Osteoblast (primary cell): ENCODE data around the gene TLE4. TPM values are rescaled to one million over a fixed set of nuclear protein-coding genes. Genes with fewer than 3 reads are reported as not detected.
"Not testable (repeated sequence)": the region's sequence is repeated elsewhere in the genome, so short reads cannot be mapped to it uniquely, and the experiment has no call there.

Experiments used
- DNase-seq: peaks from one replicate; pipeline ENCODE4 v3.0.0; 2011; ENCODE audit warnings: low spot score, mixed read lengths; ENCODE audit not compliant: insufficient read length; ENCODE audit errors: missing footprints
- H2AFZ ChIP-seq: 2 replicates; pipeline ENCODE4 v1.6.0; 2011; ENCODE audit warnings: mild to moderate bottlenecking, low read length
- H3K27ac ChIP-seq: 2 replicates; pipeline ENCODE4 v1.5.1; 2011; ENCODE audit warnings: mild to moderate bottlenecking, low read depth, low read length, moderate library complexity
- H3K27me3 ChIP-seq: 2 replicates; pipeline ENCODE4 v1.6.0; 2012; ENCODE audit warnings: mild to moderate bottlenecking, control low read depth, inconsistent platforms, low read length, moderate library complexity; ENCODE audit not compliant: insufficient read depth
- H3K36me3 ChIP-seq: 2 replicates; pipeline ENCODE4 v1.5.1; 2011; ENCODE audit warnings: mild to moderate bottlenecking, low read length, control low read depth, moderate library complexity; ENCODE audit not compliant: insufficient read depth
- H3K4me1 ChIP-seq: 2 replicates; pipeline ENCODE4 v1.5.1; 2011; ENCODE audit warnings: mild to moderate bottlenecking, low read length, control low read depth, moderate library complexity; ENCODE audit not compliant: insufficient read depth
- H3K4me2 ChIP-seq: 2 replicates; pipeline ENCODE4 v1.6.0; 2011; ENCODE audit warnings: mild to moderate bottlenecking, low read length; ENCODE audit not compliant: insufficient read depth
- H3K4me3 ChIP-seq: fragments of 200-600 bp; sonication (generic); 3 replicates; pipeline ENCODE4 v1.5.1; 2012; ENCODE audit warnings: mild to moderate bottlenecking, low read length, inconsistent platforms; ENCODE audit not compliant: insufficient read depth
- H3K79me2 ChIP-seq: 2 replicates; pipeline ENCODE4 v1.6.0; 2012; ENCODE audit warnings: mild to moderate bottlenecking, low read length, control low read depth, inconsistent platforms; ENCODE audit not compliant: insufficient read depth
- H3K9me3 ChIP-seq: 2 replicates; pipeline ENCODE4 v1.5.1; 2011; ENCODE audit warnings: low read depth, low read length, control low read depth
- H4K20me1 ChIP-seq: 2 replicates; pipeline ENCODE4 v1.6.0; 2012; ENCODE audit warnings: mild to moderate bottlenecking, low read length, control low read depth; ENCODE audit not compliant: insufficient read depth
- total RNA-seq: library from RNA; depleted of rRNA; stranded (reverse); fragments of >200 nt; gene quantifications from 2 replicates; pipeline ENCODE4 v1.2.3, GENCODE V29; 2012
- TF ChIP-seq, protein P1 (sequence below): IDR thresholded peaks from 2 replicates; pipeline ENCODE4 v1.5.1; 2011; ENCODE audit warnings: mild to moderate bottlenecking, low read depth, low read length, moderate library complexity; ENCODE audit errors: extremely low read depth

Gene TLE4
- total RNA-seq, 1 donor: 62.2 TPM

DNA sequence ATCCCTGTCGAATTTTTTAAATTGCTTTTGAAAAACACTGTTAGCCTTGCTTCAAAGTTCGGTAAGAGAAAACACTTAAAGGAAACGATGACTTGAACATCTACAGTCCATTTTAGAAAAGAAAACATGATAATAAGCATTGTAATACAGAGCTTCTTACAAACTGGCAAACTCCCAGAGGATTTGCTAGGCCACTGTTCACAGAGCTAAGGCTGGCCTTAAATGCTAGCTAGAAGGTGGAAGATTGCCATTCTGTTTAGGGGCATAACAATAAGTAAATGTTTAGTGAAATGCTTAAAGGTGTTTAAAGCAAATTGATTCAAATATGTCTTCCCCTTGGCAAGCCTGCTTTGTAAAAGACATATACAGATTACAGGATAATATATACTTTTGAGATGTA, 169.6 kb downstream of the TLE4 start:
- no peak overlapping the region for H2AFZ ChIP-seq
- no peak overlapping the region for H3K27ac ChIP-seq
- no peaks in the 10 kb centered on the region for H3K36me3 ChIP-seq
- DNase-seq: no peak
- TF ChIP-seq, protein P1, sequence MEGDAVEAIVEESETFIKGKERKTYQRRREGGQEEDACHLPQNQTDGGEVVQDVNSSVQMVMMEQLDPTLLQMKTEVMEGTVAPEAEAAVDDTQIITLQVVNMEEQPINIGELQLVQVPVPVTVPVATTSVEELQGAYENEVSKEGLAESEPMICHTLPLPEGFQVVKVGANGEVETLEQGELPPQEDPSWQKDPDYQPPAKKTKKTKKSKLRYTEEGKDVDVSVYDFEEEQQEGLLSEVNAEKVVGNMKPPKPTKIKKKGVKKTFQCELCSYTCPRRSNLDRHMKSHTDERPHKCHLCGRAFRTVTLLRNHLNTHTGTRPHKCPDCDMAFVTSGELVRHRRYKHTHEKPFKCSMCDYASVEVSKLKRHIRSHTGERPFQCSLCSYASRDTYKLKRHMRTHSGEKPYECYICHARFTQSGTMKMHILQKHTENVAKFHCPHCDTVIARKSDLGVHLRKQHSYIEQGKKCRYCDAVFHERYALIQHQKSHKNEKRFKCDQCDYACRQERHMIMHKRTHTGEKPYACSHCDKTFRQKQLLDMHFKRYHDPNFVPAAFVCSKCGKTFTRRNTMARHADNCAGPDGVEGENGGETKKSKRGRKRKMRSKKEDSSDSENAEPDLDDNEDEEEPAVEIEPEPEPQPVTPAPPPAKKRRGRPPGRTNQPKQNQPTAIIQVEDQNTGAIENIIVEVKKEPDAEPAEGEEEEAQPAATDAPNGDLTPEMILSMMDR: no peak
- H3K9me3 ChIP-seq: no peaks in the 10 kb centered on the region
- no peak overlapping the region for H3K4me2 ChIP-seq
- no peaks in the 10 kb centered on the region for H3K79me2 ChIP-seq
- no peak overlapping the region for H3K4me3 ChIP-seq
- no peaks in the 10 kb centered on the region for H4K20me1 ChIP-seq
- no peaks in the 10 kb centered on the region for H3K4me1 ChIP-seq
- no peaks in the 10 kb centered on the region for H3K27me3 ChIP-seq

DNA sequence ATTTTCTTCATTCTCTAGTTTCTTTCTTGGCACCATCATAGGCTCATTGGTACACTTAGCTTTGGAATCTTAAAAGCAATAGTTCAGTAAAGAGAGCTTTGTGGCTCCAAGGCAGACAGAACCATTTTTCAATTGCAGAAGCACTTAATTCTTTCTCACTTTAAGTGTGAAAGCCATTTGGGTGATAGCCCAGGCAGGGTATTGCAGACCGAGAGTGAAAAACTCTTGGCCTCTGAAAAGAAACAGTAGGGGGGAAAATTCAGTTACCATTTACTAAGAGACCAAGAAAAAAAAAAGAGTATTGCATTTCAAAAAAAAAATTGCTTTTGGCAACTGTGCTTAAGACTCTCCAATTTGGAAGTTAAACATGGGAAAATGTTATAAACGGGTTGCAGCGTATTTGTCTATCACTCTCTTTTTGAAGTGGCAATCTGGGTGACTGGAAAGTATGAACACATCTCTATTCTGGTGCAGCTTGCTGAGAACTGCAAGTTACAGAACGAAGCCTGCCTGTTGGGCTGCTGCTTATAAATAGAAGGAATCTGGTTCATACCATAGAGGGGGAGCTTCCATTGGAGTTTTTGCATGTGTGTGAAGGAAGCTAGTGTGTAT, 170.5 kb downstream of the TLE4 start:
- Histone ChIP-seq H3K27me3 (no peaks in the 10 kb centered on the region), H3K9me3 (no peaks in the 10 kb centered on the region), H2AFZ (peak overlapping the region; percentile 15), H3K27ac (no peak overlapping the region), H3K4me2 (no peak overlapping the region), H3K36me3 (no peaks in the 10 kb centered on the region), H4K20me1 (no peaks in the 10 kb centered on the region), H3K4me3 (no peak overlapping the region), H3K79me2 (no peaks in the 10 kb centered on the region), H3K4me1 (no peaks in the 10 kb centered on the region)
- TF ChIP-seq, protein P1: no peak
- no peak for DNase-seq

DNA sequence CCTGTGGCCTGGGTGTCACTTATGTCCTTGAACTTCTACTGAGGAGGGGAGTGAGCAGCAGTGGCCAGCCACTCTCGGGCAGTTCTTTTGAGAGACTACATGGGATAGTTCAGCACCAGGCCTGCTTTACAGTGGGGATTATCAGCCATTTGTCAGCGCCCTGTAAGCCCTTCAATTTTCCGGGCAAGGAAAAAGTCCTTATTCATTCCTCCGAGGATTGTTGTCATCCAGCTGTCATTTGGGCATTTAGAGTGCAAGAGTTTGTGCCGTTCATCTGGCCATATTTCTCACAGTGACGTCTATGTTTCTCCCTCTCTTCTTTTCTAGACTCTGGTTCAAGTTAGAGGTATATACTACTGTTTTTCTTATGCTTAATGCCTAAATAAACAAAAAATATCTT, 172.8 kb downstream of the TLE4 start:
- H3K4me1 ChIP-seq: no peaks in the 10 kb centered on the region
- no peaks in the 10 kb centered on the region for H3K79me2 ChIP-seq
- no peaks in the 10 kb centered on the region for H4K20me1 ChIP-seq
- no peak overlapping the region for H3K4me2 ChIP-seq
- H3K4me3 ChIP-seq: no peak overlapping the region
- H3K9me3 ChIP-seq: no peaks in the 10 kb centered on the region
- DNase-seq: no peak
- no peak overlapping the region for H2AFZ ChIP-seq
- H3K36me3 ChIP-seq: no peaks in the 10 kb centered on the region
- peaks cover 4% of the 10 kb centered on the region for H3K27me3 ChIP-seq
- TF ChIP-seq, protein P1: no peak
- H3K27ac ChIP-seq: no peak overlapping the region

DNA sequence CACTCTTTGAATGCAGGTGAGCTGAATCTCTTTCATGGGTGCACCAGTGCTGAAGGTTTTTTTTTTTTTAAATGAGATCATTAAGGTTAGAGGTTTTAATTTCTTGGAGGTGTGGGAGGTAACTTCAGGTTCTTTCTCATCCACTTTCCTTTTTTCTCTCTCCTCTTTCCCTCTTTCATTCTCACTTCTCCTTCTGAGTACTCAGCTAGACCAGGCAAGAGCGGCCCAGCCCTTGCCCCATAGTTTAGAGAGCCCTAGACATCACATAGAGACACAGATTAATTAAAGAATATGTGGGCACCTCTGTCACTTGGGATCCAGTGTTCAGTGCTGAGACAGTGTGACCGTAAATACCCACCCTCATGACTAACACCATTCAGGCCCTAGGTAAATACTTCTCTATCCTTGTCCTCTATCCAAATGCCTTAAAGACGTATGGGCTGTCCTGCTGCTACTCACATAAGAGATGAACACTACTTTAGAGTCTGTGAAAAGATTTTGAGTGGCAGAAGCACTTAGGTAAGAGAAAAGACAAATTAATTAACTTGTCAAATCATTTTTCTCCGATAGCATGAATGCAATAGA, 174.1 kb downstream of the TLE4 start:
- DNase-seq: no peak
- Histone ChIP-seq H3K4me1 (no peaks in the 10 kb centered on the region), H3K79me2 (no peaks in the 10 kb centered on the region), H2AFZ (no peak overlapping the region), H3K9me3 (no peaks in the 10 kb centered on the region), H3K4me3 (no peak overlapping the region), H4K20me1 (no peaks in the 10 kb centered on the region), H3K27me3 (peaks cover 4% of the 10 kb centered on the region), H3K36me3 (no peaks in the 10 kb centered on the region), H3K4me2 (no peak overlapping the region), H3K27ac (no peak overlapping the region)
- TF ChIP-seq, protein P1: no peak

DNA sequence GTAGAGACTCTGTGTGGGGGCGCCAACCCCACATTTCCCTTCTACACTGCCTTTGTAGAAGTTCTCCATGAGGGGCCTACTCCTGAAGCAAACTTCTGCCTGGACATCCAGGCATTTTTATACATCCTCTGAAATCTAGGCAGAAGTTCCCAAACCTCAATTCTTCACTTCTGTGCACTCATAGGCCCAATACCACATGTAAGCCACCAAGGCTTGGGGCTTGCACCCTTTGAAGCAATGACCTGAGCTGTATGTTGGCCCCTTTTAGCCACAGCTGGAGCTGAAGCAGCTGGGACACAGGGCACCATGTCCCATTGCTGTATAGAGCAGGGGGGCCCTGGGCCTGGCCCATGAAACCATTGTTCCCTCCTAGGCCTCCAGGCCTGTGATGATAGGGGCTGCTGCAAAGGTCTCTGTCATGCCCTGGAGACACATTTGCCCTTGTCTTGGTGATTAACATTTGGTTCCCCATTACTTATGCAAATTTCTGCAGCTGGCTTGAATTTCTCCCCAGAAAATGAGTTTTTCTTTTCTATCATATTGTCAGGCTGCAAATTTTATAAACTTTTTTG, 180.2 kb downstream of the TLE4 start:
- not testable (repeated sequence) for H3K4me3 ChIP-seq, H4K20me1 ChIP-seq, H2AFZ ChIP-seq, H3K36me3 ChIP-seq, H3K27me3 ChIP-seq, H3K4me2 ChIP-seq, H3K27ac ChIP-seq, H3K79me2 ChIP-seq, H3K4me1 ChIP-seq, DNase-seq, H3K9me3 ChIP-seq
